HEK293 (cell line): ENCODE results near the gene MYL3.

Experiments used
- BCL11A ChIP-seq: fragments of 450-650 bp; formaldehyde crosslinking; IDR thresholded peaks from 2 replicates; pipeline ENCODE4 v1.5.1; 2016; ENCODE audit warnings: low read depth, missing biosample characterization, missing genetic modification characterization
- HOXD13 ChIP-seq: sonication (generic); formaldehyde crosslinking; IDR thresholded peaks from 2 replicates; pipeline ENCODE4 v1.8.0; 2022; ENCODE audit warnings: missing genetic modification reagents, borderline replicate concordance
- PBX3 ChIP-seq: sonication (generic); formaldehyde crosslinking; IDR thresholded peaks from 2 replicates; pipeline ENCODE4 v1.8.1; 2022; ENCODE audit warnings: mild to moderate bottlenecking, moderate library complexity, missing genetic modification reagents
- ZBTB10 ChIP-seq: fragments of 450-650 bp; formaldehyde crosslinking; IDR thresholded peaks from 2 replicates; pipeline ENCODE4 v1.5.1; 2016; ENCODE audit warnings: missing biosample characterization, missing genetic modification characterization
- ZFP37 ChIP-seq: fragments of 450-650 bp; formaldehyde crosslinking; IDR thresholded peaks from 2 replicates; pipeline ENCODE4 v1.5.1; 2016; ENCODE audit warnings: missing biosample characterization, missing genetic modification characterization
- ZFP41 ChIP-seq: fragments of 450-650 bp; formaldehyde crosslinking; IDR thresholded peaks from 2 replicates; pipeline ENCODE4 v1.5.1; 2016; ENCODE audit warnings: missing biosample characterization, missing genetic modification characterization, borderline replicate concordance
- ZNF140 ChIP-seq: fragments of 450-650 bp; formaldehyde crosslinking; IDR thresholded peaks from 2 replicates; pipeline ENCODE4 v1.5.1; 2016; ENCODE audit warnings: missing biosample characterization, missing genetic modification characterization
- ZNF274 ChIP-seq, 2 experiments: fragments of 200-500 bp in 1 of 2; fragments of 450-650 bp in 1 of 2; sonication (Bioruptor generic) in 1 of 2; formaldehyde crosslinking in 1 of 2; IDR thresholded peaks; 2 replicates each; pipeline versions ENCODE4 v1.5.1 to v1.6.1; 2014 to 2016; ENCODE audit warnings: borderline replicate concordance in 1 of 2, inconsistent platforms in 1 of 2, low read length in 1 of 2, missing biosample characterization in 1 of 2, missing genetic modification characterization in 1 of 2
- ZNF302 ChIP-seq: fragments of 450-650 bp; formaldehyde crosslinking; IDR thresholded peaks from 2 replicates; pipeline ENCODE4 v1.5.1; 2016; ENCODE audit warnings: missing biosample characterization, missing genetic modification characterization, low read depth
- ZNF354C ChIP-seq: fragments of 450-650 bp; formaldehyde crosslinking; IDR thresholded peaks from 2 replicates; pipeline ENCODE4 v1.5.1; 2016; ENCODE audit warnings: missing biosample characterization, missing genetic modification characterization, low read depth, borderline replicate concordance
- ZNF639 ChIP-seq: fragments of 450-650 bp; formaldehyde crosslinking; IDR thresholded peaks from 2 replicates; pipeline ENCODE4 v1.5.1; 2016; ENCODE audit warnings: missing biosample characterization, missing genetic modification characterization
- ZNF660 ChIP-seq: fragments of 450-650 bp; IDR thresholded peaks from 2 replicates; pipeline ENCODE4 v1.5.1; 2018; ENCODE audit warnings: missing biosample characterization, mild to moderate bottlenecking, missing genetic modification characterization
- ZXDB ChIP-seq: fragments of 450-650 bp; formaldehyde crosslinking; IDR thresholded peaks from 2 replicates; pipeline ENCODE4 v1.5.1; 2016; ENCODE audit warnings: missing biosample characterization, missing genetic modification characterization
- TF ChIP-seq, protein P1 (sequence below): fragments of 450-650 bp; formaldehyde crosslinking; IDR thresholded peaks from 2 replicates; pipeline ENCODE4 v1.5.1; 2016; ENCODE audit warnings: missing biosample characterization, missing genetic modification characterization

- TF ChIP-seq ZNF140, result no peak
- TF ChIP-seq, protein P1, sequence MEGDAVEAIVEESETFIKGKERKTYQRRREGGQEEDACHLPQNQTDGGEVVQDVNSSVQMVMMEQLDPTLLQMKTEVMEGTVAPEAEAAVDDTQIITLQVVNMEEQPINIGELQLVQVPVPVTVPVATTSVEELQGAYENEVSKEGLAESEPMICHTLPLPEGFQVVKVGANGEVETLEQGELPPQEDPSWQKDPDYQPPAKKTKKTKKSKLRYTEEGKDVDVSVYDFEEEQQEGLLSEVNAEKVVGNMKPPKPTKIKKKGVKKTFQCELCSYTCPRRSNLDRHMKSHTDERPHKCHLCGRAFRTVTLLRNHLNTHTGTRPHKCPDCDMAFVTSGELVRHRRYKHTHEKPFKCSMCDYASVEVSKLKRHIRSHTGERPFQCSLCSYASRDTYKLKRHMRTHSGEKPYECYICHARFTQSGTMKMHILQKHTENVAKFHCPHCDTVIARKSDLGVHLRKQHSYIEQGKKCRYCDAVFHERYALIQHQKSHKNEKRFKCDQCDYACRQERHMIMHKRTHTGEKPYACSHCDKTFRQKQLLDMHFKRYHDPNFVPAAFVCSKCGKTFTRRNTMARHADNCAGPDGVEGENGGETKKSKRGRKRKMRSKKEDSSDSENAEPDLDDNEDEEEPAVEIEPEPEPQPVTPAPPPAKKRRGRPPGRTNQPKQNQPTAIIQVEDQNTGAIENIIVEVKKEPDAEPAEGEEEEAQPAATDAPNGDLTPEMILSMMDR (tag by site-specific recombination), result no peak
- no peak for TF ChIP-seq ZNF354C (tag by site-specific recombination)
- no peak for TF ChIP-seq ZNF274 (IDR thresholded peaks at IDR 0.05; ENCODE audit: low read length)
- no peak for TF ChIP-seq ZNF274 (tag by site-specific recombination; IDR thresholded peaks at IDR 0.05; ENCODE audit: borderline replicate concordance)
- TF ChIP-seq ZNF639 (tag by site-specific recombination), result no peak
- TF ChIP-seq ZNF660 (tag by site-specific recombination), result no peak
- no peak for TF ChIP-seq BCL11A (tag by site-specific recombination)
- TF ChIP-seq ZXDB (tag by site-specific recombination), result no peak
- no peak for TF ChIP-seq PBX3 (CRISPR knock-in tag)
- no peak for TF ChIP-seq ZFP37 (tag by site-specific recombination)
- TF ChIP-seq HOXD13 (CRISPR knock-in tag), result no peak
- TF ChIP-seq ZBTB10 (tag by site-specific recombination), result no peak
- TF ChIP-seq ZFP41 (tag by site-specific recombination), result no peak
- no peak for TF ChIP-seq ZNF302
These were observed 33.1 kb upstream of the MYL3 start for GRCh38 chr3:46896386-46896785.
